NK-92 treated with Interleukin-12 subunit alpha and Interleukin-12 subunit beta, amount 100 ng/mL, for 24 hours (cell line): Measurements from ENCODE around the gene CHKB.
"Not testable (repeated sequence)": the region's sequence is repeated elsewhere in the genome, so short reads cannot be mapped to it uniquely, and the experiment has no call there.

Experiments used
- DNase-seq: peaks from one replicate; lab custom pipeline; 2025; lab: John Stamatoyannopoulos, UW

Gene CHKB

GRCh38 chr22:50612528-50613221 is 30.0 kb upstream of the CHKB start:
- no peak for DNase-seq

GRCh38 chr22:50612168-50612527 is 29.5 kb upstream of the CHKB start:
- no peak for DNase-seq

- DNase-seq, result no peak
Observed at GRCh38 chr22:50611341-50612060, 28.9 kb upstream of the CHKB start.

GRCh38 chr22:50610581-50610980 is 27.9 kb upstream of the CHKB start:
- DNase-seq, result no peak

- no peak for DNase-seq
Observed at GRCh38 chr22:50610041-50610451, 27.4 kb upstream of the CHKB start.

GRCh38 chr22:50609599-50609998 is 26.9 kb upstream of the CHKB start:
- no peak for DNase-seq

- DNase-seq, result no peak
Observed at GRCh38 chr22:50608996-50609395, 26.3 kb upstream of the CHKB start.

DNA sequence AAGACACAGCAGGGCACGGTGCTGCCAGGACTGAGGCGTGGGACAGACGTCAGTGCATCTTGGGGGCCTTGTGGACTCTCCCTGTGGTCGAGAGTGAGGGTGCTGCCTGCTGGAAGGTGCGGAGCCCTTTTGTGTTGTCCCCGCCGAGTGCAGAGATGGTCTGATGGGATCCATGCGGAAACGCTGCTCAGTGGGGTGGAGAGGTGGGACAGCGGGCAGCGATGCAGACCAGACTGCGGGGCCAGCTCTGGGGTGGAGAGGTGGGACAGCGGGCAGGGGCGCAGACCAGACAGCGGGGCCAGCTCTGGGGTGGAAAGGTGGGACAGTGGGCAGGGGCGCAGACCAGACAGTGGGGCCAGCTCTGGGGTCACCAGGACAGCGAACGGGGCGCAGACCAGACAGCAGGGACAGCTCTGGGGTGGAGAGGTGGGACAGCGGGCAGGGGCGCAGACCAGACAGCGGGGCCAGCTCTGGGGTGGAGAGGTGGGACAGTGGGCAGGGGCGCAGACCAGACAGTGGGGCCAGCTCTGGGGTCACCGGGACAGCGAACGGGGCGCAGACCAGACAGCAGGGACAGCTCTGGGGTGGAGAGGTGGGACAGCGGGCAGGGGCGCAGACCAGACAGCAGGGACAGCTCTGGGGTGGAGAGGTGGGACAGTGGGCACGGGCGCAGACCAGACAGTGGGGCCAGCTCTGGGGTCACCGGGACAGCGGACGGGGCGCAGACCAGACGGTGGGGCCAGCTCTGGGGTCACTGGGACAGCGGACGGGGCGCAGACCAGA is 25.6 kb upstream of the CHKB start:
- DNase-seq, result not testable (repeated sequence)

DNA sequence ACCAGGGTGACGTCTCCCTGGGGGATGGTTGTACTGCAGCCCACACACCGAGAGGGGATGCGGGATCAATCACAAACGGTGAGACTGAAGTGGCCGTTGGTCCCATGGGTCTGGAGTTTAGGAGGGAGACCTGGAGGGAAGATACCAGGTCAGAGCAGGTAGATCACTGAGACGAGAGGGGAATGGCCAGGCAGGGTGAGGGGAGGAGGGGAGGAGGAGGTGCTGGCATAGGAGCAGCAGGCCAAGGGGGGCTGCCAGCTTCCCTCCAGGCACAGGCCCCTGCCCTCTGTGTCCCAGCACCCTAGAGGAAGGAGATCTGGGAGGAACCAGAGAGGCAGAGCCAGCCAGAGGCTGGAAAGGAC is 25.0 kb upstream of the CHKB start:
- no peak for DNase-seq

- no peak for DNase-seq
Observed at GRCh38 chr22:50606946-50607658, 24.5 kb upstream of the CHKB start.

GRCh38 chr22:50606165-50606945 is 23.7 kb upstream of the CHKB start:
- DNase-seq, result no peak

GRCh38 chr22:50605613-50606074 is 23.0 kb upstream of the CHKB start:
- DNase-seq, result no peak

GRCh38 chr22:50605002-50605612 is 22.5 kb upstream of the CHKB start:
- DNase-seq, result no peak

DNA sequence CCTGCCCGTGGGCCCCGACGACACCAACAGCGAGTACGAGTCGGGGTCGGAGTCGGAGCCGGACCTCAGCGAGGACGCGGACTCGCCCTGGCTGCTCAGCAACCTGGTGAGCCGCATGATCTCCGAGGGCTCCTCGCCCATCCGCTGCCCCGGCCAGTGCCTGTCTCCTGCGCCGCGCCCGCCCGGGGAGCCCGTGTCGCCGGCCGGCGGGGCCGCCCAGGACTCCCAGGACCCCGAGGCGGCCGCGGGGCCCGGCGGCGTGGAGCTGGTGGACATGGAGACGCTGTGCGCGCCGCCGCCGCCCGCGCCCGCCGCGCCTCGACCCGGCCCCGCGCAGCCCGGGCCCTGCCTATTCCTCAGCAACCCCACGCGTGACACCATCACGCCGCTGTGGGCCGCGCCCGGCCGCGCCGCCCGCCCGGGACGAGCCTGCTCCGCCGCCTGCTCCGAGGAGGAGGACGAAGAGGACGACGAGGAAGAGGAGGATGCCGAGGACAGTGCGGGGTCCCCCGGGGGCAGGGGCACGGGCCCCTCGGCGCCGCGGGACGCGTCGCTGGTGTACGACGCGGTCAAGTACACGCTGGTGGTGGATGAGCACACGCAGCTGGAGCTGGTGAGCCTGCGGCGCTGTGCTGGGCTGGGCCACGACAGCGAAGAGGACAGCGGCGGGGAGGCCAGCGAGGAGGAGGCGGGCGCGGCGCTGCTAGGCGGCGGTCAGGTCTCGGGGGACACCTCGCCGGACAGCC is 21.8 kb upstream of the CHKB start:
- DNase-seq, result no peak

GRCh38 chr22:50603511-50604255 is 21.0 kb upstream of the CHKB start:
- DNase-seq, result no peak

DNA sequence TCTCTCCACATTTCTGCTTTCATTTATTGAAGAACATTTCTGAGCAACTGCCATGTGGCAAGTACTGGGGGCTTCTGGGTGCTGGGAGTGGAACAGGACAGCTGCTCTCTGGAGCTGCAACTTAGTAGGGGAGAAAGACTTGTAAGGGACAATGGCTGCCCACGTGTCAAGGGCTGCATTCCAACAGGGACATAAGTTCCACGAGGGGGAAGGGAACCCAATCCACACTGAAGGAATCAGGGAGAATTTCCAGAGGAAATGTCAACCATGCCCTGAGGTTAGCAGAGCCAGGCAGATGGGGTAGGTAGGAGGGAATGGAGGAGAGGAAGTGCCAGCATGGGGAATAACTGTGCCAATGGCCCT is 19.7 kb upstream of the CHKB start:
- no peak for DNase-seq

DNA sequence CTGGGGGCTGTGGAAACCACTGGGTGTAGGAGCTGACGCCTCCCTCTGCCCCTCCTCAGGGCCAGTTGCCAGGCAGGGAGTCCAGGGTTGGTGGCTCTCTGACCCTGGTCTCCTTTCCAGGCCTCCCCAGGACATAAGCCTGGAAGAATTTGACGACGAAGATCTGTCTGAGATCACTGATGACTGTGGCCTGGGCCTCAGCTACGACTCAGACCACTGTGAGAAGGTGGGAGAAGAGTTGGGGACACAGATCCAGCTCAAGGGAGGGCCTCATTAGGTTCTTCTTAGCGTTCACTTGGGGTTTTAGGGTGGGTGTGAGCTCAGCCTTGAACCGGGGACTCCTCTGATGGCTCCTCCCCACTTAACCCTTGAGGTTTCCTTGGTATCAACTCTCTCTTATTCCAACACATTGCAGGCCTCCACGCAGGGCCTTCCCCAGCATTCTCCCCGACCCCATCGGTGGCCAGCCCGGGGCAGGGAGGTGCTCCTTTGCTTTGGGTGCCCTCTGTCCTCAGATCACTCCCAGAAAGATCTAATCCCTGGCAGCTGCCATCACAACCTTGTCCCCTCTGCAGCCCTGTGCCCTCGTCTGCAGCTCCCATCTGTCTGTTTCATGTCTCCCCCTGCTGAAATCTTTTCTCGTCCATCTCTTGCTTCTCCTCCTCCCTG is 19.2 kb upstream of the CHKB start:
- no peak for DNase-seq

- DNase-seq, result no peak
Observed at GRCh38 chr22:50600967-50601668, 18.5 kb upstream of the CHKB start.

DNA sequence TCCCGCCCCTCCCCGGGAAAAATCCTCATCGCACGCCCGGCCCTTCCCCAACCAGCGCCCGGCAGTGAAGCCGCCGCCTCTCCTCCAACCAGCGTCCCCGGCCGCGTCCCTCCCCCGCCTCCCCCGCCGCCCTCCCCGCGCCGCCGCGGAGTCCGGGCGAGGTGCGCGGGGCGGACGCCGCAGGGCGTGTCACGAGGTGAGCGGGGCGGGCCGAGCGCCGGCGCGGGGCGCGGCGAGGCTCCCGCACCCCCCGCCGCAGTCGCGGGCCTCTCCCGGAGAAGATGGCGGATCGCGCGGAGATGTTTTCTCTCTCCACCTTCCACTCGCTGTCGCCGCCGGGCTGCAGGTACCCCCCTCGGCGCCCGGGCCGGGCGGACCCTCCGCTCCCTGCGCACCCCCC is 17.9 kb upstream of the CHKB start, which contains the start of gene MAPK8IP2:
Gene MAPK8IP2 (plus strand): TSS at position 256 of the 400 bp plus-strand sequence. CDS start 26 bp downstream, at position 282.
- no peak for DNase-seq
